ENCODE results near the gene XRCC1. TPM values are rescaled to one million over a fixed set of nuclear protein-coding genes. Genes with fewer than 3 reads are reported as not detected.

XRCC1 gene
- total and polyA plus RNA-seq, 10 of the 15 experiments (the other 5 are each of a cell fraction or from before 2014, with no cell fraction given) = 2.0 to 51.1 (median 33.7) TPM

DNA sequence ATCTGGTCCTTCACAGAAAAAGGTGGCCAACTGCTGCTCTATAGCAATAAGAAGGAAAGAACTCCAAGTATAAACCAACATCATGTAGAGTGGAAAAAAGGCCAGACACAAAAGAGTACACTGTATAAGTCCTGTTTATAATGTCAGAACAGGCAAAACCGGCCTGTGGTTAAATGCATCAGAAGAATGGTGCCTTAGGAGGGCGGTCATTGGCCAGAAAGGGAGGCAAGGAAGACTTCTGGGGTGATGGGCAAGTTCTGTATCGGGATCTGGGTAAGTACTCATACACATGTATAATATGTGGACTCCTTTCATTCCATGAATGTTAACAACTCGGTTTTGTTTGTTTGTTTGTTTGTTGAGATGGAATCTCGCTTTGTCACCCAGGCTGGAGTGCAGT is 52.4 kb downstream of the XRCC1 start:
- peaks cover 3% of the 10 kb centered on the region; the same call in 1 of the 2 replicates for H3K4me1 ChIP-seq (ENCODE audit: control insufficient read depth, insufficient read depth, low read length)
- FAIRE-seq = no peak
- no peak overlapping the region for H3K27ac ChIP-seq (ENCODE audit: control insufficient read depth, insufficient read depth)
- H3K9ac ChIP-seq (ENCODE audit: control insufficient read depth, insufficient read depth, low read length) = no peak overlapping the region
- no peak for DNase-seq (ENCODE audit: low read depth, low spot score)
- RAD21 ChIA-PET (ENCODE audit: unreplicated experiment) = interaction anchor here (0.7 to 1.8 kb wide), 3 partner anchors 19 to 76 kb away, joined by 3 to 7 read pairs (median 4); no protein-coding TSS in a partner anchor
- CTCF ChIA-PET = interaction anchor here (4.0 to 9.3 kb wide), 4 partner anchors 18 to 91 kb away, joined by 11 to 393 read pairs (median 33); partner anchors contain the start of gene PHLDB3
- BruUV-seq (replicated peaks) = no TSS peak
- H3K4me3 ChIP-seq = no peak overlapping the region
- 97% methylated on average over 5 of the region's 5 CpGs for WGBS (ENCODE audit: insufficient coverage, insufficient replicate concordance, low lambda C conversion rate, missing lambda C conversion rate)
- no peaks in the 10 kb centered on the region for H3K27me3 ChIP-seq (replicated peaks in 1 of 2; ENCODE audit: control insufficient read depth in 2 of 2, insufficient read depth in 2 of 2, low read length in 1 of 2)
- no peak for ATAC-seq
- peaks cover 12% of the 10 kb centered on the region for H3K79me2 ChIP-seq (ENCODE audit: control insufficient read depth, insufficient read depth, low read length)
- no peak overlapping the region for H2AFZ ChIP-seq (ENCODE audit: control insufficient read depth, low read depth, low read length)
- H3K4me2 ChIP-seq (ENCODE audit: control insufficient read depth, insufficient read depth) = no peak overlapping the region
- no peaks in the 10 kb centered on the region for H4K20me1 ChIP-seq (ENCODE audit: control insufficient read depth, insufficient read depth)
- no peaks in the 10 kb centered on the region; a peak in 1 of 4 replicates for H3K36me3 ChIP-seq (ENCODE audit: control insufficient read depth in 2 of 2, insufficient read depth in 2 of 2, low read length in 1 of 2)
- SMC1A ChIA-PET (ENCODE audit: uncharacterized antibody, unreplicated experiment) = interaction anchor here (3.4 to 6.9 kb wide), 2 partner anchors 18 to 76 kb away, joined by 11 to 194 read pairs; partner anchors contain the start of gene PHLDB3
- POLR2A ChIA-PET = no interaction called here
- TF ChIP-seq, protein P1, sequence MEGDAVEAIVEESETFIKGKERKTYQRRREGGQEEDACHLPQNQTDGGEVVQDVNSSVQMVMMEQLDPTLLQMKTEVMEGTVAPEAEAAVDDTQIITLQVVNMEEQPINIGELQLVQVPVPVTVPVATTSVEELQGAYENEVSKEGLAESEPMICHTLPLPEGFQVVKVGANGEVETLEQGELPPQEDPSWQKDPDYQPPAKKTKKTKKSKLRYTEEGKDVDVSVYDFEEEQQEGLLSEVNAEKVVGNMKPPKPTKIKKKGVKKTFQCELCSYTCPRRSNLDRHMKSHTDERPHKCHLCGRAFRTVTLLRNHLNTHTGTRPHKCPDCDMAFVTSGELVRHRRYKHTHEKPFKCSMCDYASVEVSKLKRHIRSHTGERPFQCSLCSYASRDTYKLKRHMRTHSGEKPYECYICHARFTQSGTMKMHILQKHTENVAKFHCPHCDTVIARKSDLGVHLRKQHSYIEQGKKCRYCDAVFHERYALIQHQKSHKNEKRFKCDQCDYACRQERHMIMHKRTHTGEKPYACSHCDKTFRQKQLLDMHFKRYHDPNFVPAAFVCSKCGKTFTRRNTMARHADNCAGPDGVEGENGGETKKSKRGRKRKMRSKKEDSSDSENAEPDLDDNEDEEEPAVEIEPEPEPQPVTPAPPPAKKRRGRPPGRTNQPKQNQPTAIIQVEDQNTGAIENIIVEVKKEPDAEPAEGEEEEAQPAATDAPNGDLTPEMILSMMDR (IDR thresholded peaks at IDR 0.05 in 2 of 3, conservative IDR thresholded peaks at IDR 0.05 in 1 of 3; ENCODE audit: control insufficient read depth in 2 of 3, extremely low read depth in 1 of 3, insufficient read depth in 1 of 3, low read depth in 3 of 3, low read length in 3 of 3) = no peak
- no peak for TF ChIP-seq JUND (IDR thresholded peaks at IDR 0.05; ENCODE audit: low read depth, low read length)
- TF ChIP-seq, protein P2, sequence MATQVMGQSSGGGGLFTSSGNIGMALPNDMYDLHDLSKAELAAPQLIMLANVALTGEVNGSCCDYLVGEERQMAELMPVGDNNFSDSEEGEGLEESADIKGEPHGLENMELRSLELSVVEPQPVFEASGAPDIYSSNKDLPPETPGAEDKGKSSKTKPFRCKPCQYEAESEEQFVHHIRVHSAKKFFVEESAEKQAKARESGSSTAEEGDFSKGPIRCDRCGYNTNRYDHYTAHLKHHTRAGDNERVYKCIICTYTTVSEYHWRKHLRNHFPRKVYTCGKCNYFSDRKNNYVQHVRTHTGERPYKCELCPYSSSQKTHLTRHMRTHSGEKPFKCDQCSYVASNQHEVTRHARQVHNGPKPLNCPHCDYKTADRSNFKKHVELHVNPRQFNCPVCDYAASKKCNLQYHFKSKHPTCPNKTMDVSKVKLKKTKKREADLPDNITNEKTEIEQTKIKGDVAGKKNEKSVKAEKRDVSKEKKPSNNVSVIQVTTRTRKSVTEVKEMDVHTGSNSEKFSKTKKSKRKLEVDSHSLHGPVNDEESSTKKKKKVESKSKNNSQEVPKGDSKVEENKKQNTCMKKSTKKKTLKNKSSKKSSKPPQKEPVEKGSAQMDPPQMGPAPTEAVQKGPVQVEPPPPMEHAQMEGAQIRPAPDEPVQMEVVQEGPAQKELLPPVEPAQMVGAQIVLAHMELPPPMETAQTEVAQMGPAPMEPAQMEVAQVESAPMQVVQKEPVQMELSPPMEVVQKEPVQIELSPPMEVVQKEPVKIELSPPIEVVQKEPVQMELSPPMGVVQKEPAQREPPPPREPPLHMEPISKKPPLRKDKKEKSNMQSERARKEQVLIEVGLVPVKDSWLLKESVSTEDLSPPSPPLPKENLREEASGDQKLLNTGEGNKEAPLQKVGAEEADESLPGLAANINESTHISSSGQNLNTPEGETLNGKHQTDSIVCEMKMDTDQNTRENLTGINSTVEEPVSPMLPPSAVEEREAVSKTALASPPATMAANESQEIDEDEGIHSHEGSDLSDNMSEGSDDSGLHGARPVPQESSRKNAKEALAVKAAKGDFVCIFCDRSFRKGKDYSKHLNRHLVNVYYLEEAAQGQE (IDR thresholded peaks at IDR 0.05; ENCODE audit: low read depth, low read length) = no peak
- TF ChIP-seq KLF5 (IDR thresholded peaks at IDR 0.05; ENCODE audit: partially characterized antibody) = no peak
- no peak for TF ChIP-seq IRF4 (IDR thresholded peaks at IDR 0.05; ENCODE audit: low read depth, low read length)
- no peak for TF ChIP-seq TCF3 (IDR thresholded peaks at IDR 0.05; ENCODE audit: borderline replicate concordance, insufficient read depth, low read depth, low read length)
- no peak for TF ChIP-seq CREM (IDR thresholded peaks at IDR 0.05; ENCODE audit: low read depth)
- TF ChIP-seq, protein P3, sequence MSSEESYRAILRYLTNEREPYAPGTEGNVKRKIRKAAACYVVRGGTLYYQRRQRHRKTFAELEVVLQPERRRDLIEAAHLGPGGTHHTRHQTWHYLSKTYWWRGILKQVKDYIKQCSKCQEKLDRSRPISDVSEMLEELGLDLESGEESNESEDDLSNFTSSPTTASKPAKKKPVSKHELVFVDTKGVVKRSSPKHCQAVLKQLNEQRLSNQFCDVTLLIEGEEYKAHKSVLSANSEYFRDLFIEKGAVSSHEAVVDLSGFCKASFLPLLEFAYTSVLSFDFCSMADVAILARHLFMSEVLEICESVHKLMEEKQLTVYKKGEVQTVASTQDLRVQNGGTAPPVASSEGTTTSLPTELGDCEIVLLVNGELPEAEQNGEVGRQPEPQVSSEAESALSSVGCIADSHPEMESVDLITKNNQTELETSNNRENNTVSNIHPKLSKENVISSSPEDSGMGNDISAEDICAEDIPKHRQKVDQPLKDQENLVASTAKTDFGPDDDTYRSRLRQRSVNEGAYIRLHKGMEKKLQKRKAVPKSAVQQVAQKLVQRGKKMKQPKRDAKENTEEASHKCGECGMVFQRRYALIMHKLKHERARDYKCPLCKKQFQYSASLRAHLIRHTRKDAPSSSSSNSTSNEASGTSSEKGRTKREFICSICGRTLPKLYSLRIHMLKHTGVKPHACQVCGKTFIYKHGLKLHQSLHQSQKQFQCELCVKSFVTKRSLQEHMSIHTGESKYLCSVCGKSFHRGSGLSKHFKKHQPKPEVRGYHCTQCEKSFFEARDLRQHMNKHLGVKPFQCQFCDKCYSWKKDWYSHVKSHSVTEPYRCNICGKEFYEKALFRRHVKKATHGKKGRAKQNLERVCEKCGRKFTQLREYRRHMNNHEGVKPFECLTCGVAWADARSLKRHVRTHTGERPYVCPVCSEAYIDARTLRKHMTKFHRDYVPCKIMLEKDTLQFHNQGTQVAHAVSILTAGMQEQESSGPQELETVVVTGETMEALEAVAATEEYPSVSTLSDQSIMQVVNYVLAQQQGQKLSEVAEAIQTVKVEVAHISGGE (CRISPR knock-in tag; IDR thresholded peaks at IDR 0.05) = no peak
- TF ChIP-seq CEBPB (IDR thresholded peaks at IDR 0.05; ENCODE audit: borderline replicate concordance in 1 of 2, low read depth in 2 of 2, low read length in 2 of 2) = no peak
- TF ChIP-seq EED (IDR thresholded peaks at IDR 0.05; ENCODE audit: low read depth) = no peak
- TF ChIP-seq HDGF (IDR thresholded peaks at IDR 0.05) = no peak
- no peak for TF ChIP-seq RELA (IDR thresholded peaks at IDR 0.05; ENCODE audit: borderline replicate concordance, partially characterized antibody)
- no peak for TF ChIP-seq WRNIP1 (IDR thresholded peaks at IDR 0.05; ENCODE audit: borderline replicate concordance, low read depth, low read length)
- intact Hi-C loops (cut with micrococcal nuclease; ENCODE audit: unreplicated experiment) (no loop called here), in situ Hi-C loops (cut with MboI) (loop anchor here (5.0 kb wide), 1 partner anchor 76 kb away; no protein-coding TSS in a partner anchor)
- H3K9me3 ChIP-seq (replicated peaks; ENCODE audit: control insufficient read depth, insufficient read depth, low read length) = no peaks in the 10 kb centered on the region

Measured in GM12878 (cell line).